GM19238 (cell line): ENCODE measurements around the gene PDE8A.

Source experiments
- DNase-seq: peaks from one replicate; pipeline ENCODE4 v3.0.0; 2011; ENCODE audit warnings: low spot score; ENCODE audit not compliant: insufficient read length

Gene PDE8A

DNA sequence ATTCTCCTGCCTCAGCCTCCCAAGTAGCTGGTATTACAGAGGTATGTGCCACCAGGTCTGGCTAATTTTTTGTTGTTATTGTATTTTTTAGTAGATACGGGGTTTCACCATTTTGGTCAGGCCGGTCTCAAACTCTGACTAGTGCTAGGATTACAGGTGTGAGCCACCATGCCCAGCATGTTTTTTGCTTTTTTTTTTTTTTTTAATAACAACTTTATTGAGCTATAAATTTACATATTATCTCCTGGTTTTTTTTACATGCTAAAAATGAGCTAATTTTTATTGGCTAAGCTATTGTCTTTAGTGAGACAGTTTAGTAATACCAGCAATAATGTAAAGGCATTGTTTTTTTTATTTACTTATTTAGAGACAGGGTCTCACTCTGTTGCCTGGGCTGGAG is 105.2 kb downstream of the PDE8A start:
- no peak for DNase-seq

GRCh38 chr15:85088300-85088699 is 106.6 kb downstream of the PDE8A start:
- no peak for DNase-seq

GRCh38 chr15:85089929-85090597 is 108.4 kb downstream of the PDE8A start:
- no peak for DNase-seq

DNA sequence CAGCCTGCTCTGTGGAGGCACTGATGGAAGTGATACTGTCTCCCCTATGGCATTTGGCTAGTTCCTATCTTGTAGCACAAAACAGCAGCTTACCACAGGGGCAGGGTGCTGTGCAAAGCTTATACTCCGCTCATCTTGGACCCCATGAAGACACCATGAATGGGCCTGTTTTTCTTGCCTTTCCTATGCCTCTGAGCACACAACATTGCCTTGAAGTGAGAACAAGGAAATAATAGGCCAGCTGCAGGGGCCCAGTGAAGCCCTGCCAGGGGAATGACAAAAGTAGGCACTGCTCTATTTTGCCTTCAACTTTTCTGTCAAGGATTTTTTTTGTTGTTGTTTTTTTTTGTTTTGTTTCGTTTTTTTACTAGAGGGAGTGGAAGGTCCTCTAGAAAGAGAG is 110.3 kb downstream of the PDE8A start:
- DNase-seq, result no peak

DNA sequence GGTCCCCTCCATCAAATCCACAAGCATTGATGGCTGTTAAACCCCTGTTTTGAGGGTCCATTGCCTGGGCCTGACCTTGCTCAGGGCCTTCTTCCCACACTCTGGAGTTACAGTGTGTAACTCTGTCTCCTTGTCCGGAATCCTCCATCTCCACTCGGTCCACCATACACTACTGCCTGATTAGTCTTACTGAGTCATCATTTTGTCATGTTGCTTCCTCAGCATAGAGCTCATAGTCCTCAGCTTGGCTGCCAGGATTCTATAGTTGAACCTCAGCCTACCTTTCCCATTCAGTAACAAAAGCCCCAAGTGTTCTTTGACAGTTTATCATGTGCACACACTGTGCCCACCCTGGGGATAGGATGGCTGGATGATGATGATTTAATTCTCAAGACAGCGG is 113.0 kb downstream of the PDE8A start:
- no peak for DNase-seq

GRCh38 chr15:85095566-85095965 is 113.9 kb downstream of the PDE8A start:
- no peak for DNase-seq

DNA sequence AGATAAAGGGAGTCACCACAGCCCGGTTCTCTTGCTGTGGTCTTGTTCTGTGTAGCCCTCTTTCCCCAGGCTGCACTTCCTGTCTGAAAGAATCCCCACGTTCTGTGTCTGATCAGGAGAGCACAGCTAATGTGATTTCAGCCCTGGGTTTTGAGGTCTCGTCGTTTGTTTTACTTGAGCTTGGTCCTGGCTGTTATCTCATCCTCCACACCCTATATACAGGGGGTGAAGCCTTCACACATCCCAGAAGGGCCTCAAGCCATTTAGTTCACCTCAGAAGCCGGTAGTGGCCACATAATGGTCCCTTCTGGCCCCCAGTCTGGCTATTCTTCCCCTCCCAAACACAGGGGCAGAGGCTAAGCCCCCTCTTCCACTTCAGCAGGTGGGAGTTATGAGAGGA is 115.6 kb downstream of the PDE8A start:
- DNase-seq, result no peak

DNA sequence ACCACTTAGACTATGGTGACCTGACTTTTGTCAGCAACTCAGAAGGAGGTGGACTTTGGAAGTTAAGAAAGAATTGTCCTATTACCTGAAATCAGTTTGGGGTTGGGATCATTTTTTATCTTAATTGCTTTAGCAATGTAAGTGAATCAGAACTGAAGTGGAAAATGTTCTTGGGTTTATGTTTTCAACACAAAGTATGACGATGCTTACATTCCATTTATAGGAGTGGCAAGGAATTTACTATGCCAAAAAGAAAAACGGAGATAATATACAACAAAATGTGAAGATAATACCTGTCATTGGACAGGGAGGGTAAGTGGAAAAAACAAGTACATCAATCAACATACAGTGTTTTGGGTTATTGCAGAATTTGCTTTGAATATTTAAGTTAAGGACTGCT is 116.1 kb downstream of the PDE8A start:
- DNase-seq, result no peak

GRCh38 chr15:85099195-85099803 is 117.6 kb downstream of the PDE8A start:
- DNase-seq, result no peak

DNA sequence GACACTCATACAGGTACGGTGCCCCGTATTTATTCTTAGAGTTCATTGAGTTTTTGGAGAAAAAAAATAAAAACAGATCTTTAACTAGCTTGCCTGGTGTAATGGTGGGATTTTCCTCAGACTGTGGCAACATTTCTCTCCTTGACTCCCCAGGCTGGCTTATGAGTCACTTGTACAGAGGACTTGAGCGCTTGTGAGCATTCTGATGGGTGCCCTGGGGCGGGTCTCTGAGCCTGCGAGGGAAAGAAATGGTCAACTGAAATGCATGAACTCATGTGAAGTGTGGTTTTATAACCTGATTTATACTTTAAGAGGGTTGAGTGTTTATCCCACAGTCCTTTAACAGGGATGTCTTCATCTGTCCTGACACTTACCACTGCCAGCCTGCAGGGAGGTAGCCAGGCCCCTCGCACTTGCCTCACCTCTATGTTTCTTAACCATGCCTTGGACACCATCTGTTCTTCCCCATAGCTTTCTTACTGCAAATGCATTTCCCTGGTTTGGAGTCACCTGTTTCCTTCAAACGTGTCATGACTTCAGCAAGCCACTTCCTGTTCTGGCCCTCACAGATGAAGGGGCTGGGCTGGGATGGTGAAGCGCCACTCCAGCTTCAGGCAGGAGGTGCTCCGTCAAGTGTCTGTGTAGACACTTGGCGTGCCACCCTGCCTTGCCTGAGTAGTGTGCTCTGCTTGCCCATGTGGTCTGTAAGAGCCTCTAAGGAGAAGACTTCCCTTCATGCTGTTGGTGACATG is 118.7 kb downstream of the PDE8A start:
- DNase-seq, result no peak

DNA sequence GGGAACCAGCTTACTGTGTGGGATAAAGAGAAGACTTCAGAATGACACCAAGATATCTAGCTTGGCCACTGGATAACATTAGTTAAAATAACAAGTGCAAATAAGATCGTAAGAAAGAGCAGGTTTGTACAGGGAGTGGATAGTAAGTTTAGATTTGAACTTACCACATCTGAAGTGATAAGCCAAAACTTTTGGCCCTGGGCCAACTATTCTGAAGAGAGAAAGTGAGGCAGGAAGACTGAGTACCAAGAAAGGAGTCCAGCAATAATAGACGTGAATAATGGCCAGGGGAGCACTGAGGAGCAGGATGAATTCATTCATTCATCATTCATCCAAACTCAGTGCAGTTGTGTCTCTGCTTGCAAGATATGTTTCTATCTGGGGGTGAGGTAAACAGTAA is 122.9 kb downstream of the PDE8A start:
- DNase-seq, result no peak

DNA sequence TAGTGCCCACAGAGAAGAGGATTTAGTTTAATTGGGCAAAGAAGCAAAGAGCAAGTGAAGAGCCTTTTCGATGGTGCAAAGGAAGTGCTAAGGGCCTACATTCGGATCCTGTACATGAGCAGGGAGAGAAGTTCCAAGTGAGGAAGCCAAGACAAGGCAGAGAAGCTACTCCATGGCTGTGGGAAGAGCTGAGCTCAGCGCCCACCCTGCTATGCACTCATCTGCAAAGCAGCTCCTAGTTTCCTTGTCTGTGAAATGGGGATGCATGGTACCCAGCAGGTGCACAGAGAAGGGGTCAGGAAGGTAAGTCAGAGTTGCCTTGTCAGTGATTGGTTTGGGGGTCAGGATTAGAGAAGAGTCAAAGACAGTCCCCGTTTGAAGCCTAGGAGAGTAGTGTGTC is 126.5 kb downstream of the PDE8A start:
- DNase-seq, result no peak

DNA sequence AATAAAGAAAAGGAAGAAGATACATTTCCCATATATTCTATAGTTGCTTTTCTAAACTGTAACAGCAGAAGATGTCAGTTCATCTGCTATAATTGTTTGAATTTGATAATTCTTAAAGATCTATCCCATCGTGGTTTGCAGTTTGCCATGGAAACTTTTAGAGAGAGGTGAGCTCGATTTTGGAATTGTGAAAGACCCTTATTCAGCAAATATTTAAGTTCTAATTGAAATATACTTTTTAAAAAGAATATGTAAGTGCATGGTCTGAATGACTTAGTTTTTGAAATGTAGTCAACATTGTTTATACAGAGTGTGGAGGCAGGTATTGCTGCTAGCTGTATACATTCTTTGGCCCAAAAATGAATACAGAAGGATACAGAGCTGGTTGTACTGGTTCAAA is 127.7 kb downstream of the PDE8A start:
- DNase-seq, result no peak

GRCh38 chr15:85112997-85113396 is 131.3 kb downstream of the PDE8A start:
- no peak for DNase-seq

DNA sequence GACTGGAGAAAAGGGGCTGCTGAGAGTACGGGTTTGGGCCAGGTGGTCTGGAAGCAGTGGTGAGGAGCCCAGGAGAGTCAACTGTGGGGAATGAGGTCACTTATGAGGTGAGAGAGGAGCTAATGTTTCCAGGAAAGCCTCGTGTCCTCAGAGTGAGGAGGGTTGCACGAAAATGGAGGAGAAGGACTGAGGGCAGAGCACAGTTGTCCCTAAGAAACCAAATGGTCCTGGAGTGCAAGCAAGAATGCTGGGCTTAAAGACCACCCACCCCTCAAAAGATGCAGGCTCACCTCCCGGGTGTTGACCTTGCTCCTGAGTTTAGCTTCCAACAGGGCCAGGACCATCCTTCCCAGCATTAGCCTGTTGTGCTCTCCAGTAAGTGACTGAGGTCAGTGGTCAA is 133.2 kb downstream of the PDE8A start:
- no peak for DNase-seq

DNA sequence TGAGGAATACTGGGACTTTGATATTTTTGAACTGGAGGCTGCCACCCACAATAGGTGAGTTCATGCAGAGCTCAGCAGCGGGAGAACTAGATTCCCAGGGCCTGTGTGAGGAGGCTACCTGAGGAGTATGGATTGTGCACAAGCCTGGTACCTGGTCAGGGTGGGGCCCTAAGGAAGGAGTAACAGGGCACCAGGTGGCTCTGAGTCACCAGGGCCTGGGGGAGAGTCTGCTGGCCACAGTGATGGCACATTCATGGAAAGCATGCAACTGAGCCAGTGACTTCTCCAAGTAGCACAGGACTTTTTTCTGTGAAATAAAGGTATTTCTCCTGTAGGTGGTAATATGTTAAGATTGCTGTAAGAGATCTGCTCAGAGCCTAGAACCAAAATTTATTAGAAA is 134.4 kb downstream of the PDE8A start:
- no peak for DNase-seq

GRCh38 chr15:85116494-85116893 is 134.8 kb downstream of the PDE8A start:
- DNase-seq, result no peak

DNA sequence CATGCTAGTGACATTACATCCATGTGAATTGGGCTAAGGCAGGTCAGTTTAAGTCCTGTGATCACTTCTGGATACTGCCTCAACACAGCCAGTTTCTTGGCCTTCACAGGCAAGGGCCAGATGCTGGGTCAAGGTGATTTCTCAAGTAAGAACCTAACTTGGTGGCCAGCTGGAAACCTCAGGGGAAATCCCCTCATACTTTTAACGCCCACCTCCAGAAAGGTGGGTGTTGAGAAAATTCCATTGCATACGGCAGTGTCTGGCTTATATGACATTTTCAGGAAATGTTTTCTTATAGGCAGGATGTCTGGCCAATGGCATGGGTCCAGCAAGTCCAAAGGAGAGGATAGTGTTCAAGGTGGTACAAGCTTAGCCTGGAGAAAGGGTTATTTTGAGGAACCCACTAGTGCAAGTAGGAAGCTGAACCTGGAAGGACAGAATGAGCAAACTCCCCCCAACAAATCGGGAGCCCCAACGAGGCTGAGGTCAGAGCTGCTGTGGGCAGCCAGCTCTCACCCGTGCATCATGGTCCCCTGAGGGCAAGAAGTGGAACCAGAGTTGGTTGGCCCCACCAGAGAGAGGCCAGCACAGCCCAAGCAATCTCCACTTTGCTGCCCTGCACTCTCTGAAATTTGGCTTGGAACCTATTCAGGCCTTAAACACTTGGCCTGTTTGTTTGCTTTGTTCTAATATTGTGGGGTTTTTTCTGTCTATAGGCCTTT is 135.4 kb downstream of the PDE8A start:
- no peak for DNase-seq

GRCh38 chr15:85118173-85118572 is 136.5 kb downstream of the PDE8A start:
- no peak for DNase-seq

- DNase-seq, result no peak
Observed at GRCh38 chr15:85118581-85118980, 136.9 kb downstream of the PDE8A start.

GRCh38 chr15:85120351-85121113 is 138.9 kb downstream of the PDE8A start:
- no peak for DNase-seq
